ENCODE results near the gene APEH. TPM values are rescaled to one million over a fixed set of nuclear protein-coding genes. Genes with fewer than 3 reads are reported as not detected.
A peak's percentile ranks its signal among the peaks of the same experiment; 100 is the strongest.

The APEH gene
- total and polyA plus RNA-seq, 2 of the 13 experiments (the other 11 are each of a cell fraction or from before 2014, with no cell fraction given), result 116 to 130 TPM

GRCh38 chr3:49664300-49664699 is 9.9 kb upstream of the APEH start:
- no peaks in the 10 kb centered on the region for H3K36me3 ChIP-seq (replicated peaks in 1 of 2; ENCODE audit: control insufficient read depth in 1 of 2, insufficient read depth in 2 of 2, low read length in 2 of 2)
- 88% methylated on average over 10 of the region's 11 CpGs for WGBS (ENCODE audit: low lambda C conversion rate)
- FAIRE-seq, result no peak
- H3K4me1 ChIP-seq (ENCODE audit: insufficient read depth, low read length), result peaks cover 55% of the 10 kb centered on the region
- CTCF ChIA-PET (ENCODE audit: low intra/inter-chr PET ratio, low total read pairs), result no interaction called here
- no peak overlapping the region for H3K4me3 ChIP-seq (replicated peaks in 1 of 3; ENCODE audit: insufficient read depth in 1 of 3, low read depth in 2 of 3, low read length in 3 of 3)
- no peak for ATAC-seq
- no peaks in the 10 kb centered on the region for H4K20me1 ChIP-seq (ENCODE audit: insufficient read depth, low read length)
- intact Hi-C loops (cut with micrococcal nuclease; ENCODE audit: unreplicated experiment) (no loop called here), in situ Hi-C loops (cut with HindIII; ENCODE audit: extremely low pct_ligation_motif_present, low pct_unique_long_range_greater_than_20kb) (no loop called here)
- H3K27ac ChIP-seq (ENCODE audit: extremely low read length, insufficient read depth, low read length), result peak overlapping the region; percentile 74
- no peak overlapping the region for H3K9ac ChIP-seq (ENCODE audit: insufficient read depth, low read depth, low read length)
- H3K4me2 ChIP-seq (ENCODE audit: low read depth, low read length), result no peak overlapping the region
- POLR2A ChIA-PET, result no interaction called here
- no TSS peak for BruUV-seq (replicated peaks)
- H3K27me3 ChIP-seq (ENCODE audit: control insufficient read depth in 1 of 2, insufficient read depth in 2 of 2, low read length in 2 of 2), result no peaks in the 10 kb centered on the region
- no peak for DNase-seq (ENCODE audit: low spot score)
- H3K79me2 ChIP-seq (ENCODE audit: insufficient read depth, low read length), result no peaks in the 10 kb centered on the region
- H3K9me3 ChIP-seq (ENCODE audit: low read length), result no peaks in the 10 kb centered on the region
- no peak overlapping the region for H2AFZ ChIP-seq (ENCODE audit: low read length)
- no peak for TF ChIP-seq HINFP (CRISPR knock-in tag; IDR thresholded peaks at IDR 0.05; ENCODE audit: low read depth)
- no peak for TF ChIP-seq ZNF646 (CRISPR knock-in tag; IDR thresholded peaks at IDR 0.05)
- no peak for TF ChIP-seq ZFYVE20 (CRISPR knock-in tag; IDR thresholded peaks at IDR 0.05; ENCODE audit: borderline replicate concordance, low read depth)
- TF ChIP-seq PHF8 (CRISPR knock-in tag; IDR thresholded peaks at IDR 0.05), result no peak
- TF ChIP-seq ZNF512B (CRISPR knock-in tag; IDR thresholded peaks at IDR 0.05; ENCODE audit: borderline replicate concordance), result no peak
- no peak for TF ChIP-seq ZBTB10 (CRISPR knock-in tag; IDR thresholded peaks at IDR 0.05; ENCODE audit: borderline replicate concordance)
- no peak for TF ChIP-seq NR1H2 (CRISPR knock-in tag; IDR thresholded peaks at IDR 0.05; ENCODE audit: borderline replicate concordance, low read depth)
- no peak for TF ChIP-seq IKZF1 (IDR thresholded peaks at IDR 0.05)
- no peak for TF ChIP-seq ZBTB7B (CRISPR knock-in tag; IDR thresholded peaks at IDR 0.05)
- TF ChIP-seq ZNF740 (CRISPR knock-in tag; IDR thresholded peaks at IDR 0.05), result no peak
- no peak for TF ChIP-seq NAIF1 (CRISPR knock-in tag; IDR thresholded peaks at IDR 0.05; ENCODE audit: borderline replicate concordance)
